ENCODE results near the gene TFPI. TPM values are rescaled to one million over a fixed set of nuclear protein-coding genes. Genes with fewer than 3 reads are reported as not detected.

The TFPI gene
- total and polyA plus RNA-seq, 2 of the 8 experiments (the other 6 are each of a cell fraction or from before 2014, with no cell fraction given), result 2.0 to 7.1 TPM

DNA sequence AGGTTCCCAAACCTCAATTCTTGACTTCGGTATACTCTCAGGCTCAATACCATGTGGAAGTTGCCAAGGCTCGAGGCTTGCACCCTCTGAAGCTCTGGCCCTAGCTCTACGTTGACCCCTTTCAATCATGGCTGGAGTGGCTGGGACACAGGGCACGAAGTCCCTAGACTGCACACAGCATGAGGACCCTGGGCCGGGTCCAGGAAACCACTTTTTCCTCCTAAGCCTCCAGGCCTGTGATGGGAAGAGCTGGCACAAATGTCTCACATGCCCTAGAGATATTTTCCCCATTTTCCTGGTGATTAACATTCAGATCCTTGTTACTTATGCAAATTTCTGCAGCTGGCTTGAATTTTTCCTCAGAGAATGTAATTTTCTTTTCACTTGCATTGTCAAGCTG is 61.1 kb downstream of the TFPI start (continued):
- TF ChIP-seq, protein P1, sequence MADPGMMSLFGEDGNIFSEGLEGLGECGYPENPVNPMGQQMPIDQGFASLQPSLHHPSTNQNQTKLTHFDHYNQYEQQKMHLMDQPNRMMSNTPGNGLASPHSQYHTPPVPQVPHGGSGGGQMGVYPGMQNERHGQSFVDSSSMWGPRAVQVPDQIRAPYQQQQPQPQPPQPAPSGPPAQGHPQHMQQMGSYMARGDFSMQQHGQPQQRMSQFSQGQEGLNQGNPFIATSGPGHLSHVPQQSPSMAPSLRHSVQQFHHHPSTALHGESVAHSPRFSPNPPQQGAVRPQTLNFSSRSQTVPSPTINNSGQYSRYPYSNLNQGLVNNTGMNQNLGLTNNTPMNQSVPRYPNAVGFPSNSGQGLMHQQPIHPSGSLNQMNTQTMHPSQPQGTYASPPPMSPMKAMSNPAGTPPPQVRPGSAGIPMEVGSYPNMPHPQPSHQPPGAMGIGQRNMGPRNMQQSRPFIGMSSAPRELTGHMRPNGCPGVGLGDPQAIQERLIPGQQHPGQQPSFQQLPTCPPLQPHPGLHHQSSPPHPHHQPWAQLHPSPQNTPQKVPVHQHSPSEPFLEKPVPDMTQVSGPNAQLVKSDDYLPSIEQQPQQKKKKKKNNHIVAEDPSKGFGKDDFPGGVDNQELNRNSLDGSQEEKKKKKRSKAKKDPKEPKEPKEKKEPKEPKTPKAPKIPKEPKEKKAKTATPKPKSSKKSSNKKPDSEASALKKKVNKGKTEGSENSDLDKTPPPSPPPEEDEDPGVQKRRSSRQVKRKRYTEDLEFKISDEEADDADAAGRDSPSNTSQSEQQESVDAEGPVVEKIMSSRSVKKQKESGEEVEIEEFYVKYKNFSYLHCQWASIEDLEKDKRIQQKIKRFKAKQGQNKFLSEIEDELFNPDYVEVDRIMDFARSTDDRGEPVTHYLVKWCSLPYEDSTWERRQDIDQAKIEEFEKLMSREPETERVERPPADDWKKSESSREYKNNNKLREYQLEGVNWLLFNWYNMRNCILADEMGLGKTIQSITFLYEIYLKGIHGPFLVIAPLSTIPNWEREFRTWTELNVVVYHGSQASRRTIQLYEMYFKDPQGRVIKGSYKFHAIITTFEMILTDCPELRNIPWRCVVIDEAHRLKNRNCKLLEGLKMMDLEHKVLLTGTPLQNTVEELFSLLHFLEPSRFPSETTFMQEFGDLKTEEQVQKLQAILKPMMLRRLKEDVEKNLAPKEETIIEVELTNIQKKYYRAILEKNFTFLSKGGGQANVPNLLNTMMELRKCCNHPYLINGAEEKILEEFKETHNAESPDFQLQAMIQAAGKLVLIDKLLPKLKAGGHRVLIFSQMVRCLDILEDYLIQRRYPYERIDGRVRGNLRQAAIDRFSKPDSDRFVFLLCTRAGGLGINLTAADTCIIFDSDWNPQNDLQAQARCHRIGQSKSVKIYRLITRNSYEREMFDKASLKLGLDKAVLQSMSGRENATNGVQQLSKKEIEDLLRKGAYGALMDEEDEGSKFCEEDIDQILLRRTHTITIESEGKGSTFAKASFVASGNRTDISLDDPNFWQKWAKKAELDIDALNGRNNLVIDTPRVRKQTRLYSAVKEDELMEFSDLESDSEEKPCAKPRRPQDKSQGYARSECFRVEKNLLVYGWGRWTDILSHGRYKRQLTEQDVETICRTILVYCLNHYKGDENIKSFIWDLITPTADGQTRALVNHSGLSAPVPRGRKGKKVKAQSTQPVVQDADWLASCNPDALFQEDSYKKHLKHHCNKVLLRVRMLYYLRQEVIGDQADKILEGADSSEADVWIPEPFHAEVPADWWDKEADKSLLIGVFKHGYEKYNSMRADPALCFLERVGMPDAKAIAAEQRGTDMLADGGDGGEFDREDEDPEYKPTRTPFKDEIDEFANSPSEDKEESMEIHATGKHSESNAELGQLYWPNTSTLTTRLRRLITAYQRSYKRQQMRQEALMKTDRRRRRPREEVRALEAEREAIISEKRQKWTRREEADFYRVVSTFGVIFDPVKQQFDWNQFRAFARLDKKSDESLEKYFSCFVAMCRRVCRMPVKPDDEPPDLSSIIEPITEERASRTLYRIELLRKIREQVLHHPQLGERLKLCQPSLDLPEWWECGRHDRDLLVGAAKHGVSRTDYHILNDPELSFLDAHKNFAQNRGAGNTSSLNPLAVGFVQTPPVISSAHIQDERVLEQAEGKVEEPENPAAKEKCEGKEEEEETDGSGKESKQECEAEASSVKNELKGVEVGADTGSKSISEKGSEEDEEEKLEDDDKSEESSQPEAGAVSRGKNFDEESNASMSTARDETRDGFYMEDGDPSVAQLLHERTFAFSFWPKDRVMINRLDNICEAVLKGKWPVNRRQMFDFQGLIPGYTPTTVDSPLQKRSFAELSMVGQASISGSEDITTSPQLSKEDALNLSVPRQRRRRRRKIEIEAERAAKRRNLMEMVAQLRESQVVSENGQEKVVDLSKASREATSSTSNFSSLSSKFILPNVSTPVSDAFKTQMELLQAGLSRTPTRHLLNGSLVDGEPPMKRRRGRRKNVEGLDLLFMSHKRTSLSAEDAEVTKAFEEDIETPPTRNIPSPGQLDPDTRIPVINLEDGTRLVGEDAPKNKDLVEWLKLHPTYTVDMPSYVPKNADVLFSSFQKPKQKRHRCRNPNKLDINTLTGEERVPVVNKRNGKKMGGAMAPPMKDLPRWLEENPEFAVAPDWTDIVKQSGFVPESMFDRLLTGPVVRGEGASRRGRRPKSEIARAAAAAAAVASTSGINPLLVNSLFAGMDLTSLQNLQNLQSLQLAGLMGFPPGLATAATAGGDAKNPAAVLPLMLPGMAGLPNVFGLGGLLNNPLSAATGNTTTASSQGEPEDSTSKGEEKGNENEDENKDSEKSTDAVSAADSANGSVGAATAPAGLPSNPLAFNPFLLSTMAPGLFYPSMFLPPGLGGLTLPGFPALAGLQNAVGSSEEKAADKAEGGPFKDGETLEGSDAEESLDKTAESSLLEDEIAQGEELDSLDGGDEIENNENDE (IDR thresholded peaks at IDR 0.05; ENCODE audit: insufficient replicate concordance, low read length), result no peak
- TF ChIP-seq RNF2 (IDR thresholded peaks at IDR 0.05; ENCODE audit: borderline replicate concordance, low read depth, low read length, missing control alignments, poor library complexity, severe bottlenecking) (no peak), TCF12 (IDR thresholded peaks at IDR 0.05; ENCODE audit: low read depth, low read length) (no peak), KDM1A (IDR thresholded peaks at IDR 0.05; ENCODE audit: borderline replicate concordance, low read length) (no peak), SRF (IDR thresholded peaks at IDR 0.05; ENCODE audit: low read depth, low read length) (no peak)
